ENCODE measurements around the gene SELP. TPM values are rescaled to one million over a fixed set of nuclear protein-coding genes. Genes with fewer than 3 reads are reported as not detected.

Gene SELP
- total and polyA plus RNA-seq, 2 of the 13 experiments (the other 11 are each of a cell fraction or from before 2014, with no cell fraction given): 0.11 TPM; not detected in 1

DNA sequence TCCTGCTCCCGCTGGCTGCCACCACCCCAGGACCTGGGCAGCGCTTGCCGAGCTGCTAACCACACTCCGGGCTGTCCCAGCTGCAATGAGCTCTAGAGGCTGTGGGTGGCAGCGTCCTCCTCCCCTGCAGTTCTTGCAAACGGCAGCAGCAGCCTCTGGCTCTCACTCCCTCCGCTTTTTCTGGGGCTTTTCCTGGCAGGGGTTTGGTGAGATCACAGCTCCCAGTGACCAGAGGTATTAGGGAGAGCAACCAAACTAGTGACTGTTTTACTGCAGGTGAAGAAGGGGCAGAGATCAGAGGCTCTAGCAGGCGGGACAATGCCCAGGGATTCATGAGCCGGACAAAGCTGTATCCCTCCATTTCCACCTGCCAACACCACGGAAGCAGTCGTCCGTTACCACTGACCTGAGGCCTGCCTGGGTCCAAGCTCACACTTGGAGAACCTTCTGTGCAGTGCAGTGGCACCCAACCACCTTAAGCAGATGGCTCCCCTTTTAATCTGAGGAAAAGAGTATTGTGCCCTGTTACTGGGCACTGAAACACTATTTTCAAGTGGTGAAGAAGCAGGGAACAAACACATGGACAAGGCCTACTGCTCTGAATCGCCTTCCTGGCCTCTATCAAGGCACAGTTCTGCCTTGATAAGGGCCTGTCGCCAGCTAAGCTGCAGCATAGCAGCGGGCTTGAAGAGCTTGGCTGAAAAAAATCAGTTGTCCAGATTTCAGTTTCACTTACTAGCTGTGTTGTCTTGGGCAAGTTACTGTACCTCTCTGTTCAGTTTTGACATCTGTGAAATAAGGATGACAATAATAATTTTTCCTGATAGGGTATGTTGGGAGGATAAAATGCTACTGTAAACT, 43.3 kb downstream of the SELP start, which contains the start of gene F5 (continued):
- TF ChIP-seq, protein P1, sequence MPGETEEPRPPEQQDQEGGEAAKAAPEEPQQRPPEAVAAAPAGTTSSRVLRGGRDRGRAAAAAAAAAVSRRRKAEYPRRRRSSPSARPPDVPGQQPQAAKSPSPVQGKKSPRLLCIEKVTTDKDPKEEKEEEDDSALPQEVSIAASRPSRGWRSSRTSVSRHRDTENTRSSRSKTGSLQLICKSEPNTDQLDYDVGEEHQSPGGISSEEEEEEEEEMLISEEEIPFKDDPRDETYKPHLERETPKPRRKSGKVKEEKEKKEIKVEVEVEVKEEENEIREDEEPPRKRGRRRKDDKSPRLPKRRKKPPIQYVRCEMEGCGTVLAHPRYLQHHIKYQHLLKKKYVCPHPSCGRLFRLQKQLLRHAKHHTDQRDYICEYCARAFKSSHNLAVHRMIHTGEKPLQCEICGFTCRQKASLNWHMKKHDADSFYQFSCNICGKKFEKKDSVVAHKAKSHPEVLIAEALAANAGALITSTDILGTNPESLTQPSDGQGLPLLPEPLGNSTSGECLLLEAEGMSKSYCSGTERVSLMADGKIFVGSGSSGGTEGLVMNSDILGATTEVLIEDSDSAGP (CRISPR knock-in tag; IDR thresholded peaks at IDR 0.05; ENCODE audit: borderline replicate concordance): peak; percentile 78
- TF ChIP-seq, protein P2, sequence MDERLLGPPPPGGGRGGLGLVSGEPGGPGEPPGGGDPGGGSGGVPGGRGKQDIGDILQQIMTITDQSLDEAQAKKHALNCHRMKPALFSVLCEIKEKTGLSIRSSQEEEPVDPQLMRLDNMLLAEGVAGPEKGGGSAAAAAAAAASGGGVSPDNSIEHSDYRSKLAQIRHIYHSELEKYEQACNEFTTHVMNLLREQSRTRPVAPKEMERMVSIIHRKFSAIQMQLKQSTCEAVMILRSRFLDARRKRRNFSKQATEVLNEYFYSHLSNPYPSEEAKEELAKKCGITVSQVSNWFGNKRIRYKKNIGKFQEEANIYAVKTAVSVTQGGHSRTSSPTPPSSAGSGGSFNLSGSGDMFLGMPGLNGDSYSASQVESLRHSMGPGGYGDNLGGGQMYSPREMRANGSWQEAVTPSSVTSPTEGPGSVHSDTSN (CRISPR knock-in tag; IDR thresholded peaks at IDR 0.05): no peak
- no peak for TF ChIP-seq CHCHD3 (CRISPR knock-in tag; IDR thresholded peaks at IDR 0.05)
- TF ChIP-seq MXI1 (IDR thresholded peaks at IDR 0.05; ENCODE audit: borderline replicate concordance, low read depth, low read length): peak; percentile 60; the same call in 2 of the 3 replicates
- no peak for TF ChIP-seq ATAD3A (CRISPR knock-in tag; IDR thresholded peaks at IDR 0.05)
- no peak; the same call in 1 of the 2 replicates for TF ChIP-seq ZNF124 (CRISPR knock-in tag; IDR thresholded peaks at IDR 0.05)
- TF ChIP-seq, protein P3, sequence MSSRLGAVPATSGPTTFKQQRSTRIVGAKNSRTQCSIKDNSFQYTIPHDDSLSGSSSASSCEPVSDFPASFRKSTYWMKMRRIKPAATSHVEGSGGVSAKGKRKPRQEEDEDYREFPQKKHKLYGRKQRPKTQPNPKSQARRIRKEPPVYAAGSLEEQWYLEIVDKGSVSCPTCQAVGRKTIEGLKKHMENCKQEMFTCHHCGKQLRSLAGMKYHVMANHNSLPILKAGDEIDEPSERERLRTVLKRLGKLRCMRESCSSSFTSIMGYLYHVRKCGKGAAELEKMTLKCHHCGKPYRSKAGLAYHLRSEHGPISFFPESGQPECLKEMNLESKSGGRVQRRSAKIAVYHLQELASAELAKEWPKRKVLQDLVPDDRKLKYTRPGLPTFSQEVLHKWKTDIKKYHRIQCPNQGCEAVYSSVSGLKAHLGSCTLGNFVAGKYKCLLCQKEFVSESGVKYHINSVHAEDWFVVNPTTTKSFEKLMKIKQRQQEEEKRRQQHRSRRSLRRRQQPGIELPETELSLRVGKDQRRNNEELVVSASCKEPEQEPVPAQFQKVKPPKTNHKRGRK (CRISPR knock-in tag; IDR thresholded peaks at IDR 0.05): no peak
- TF ChIP-seq ZNF780A (CRISPR knock-in tag; IDR thresholded peaks at IDR 0.05): peak; percentile 37; the same call in 1 of the 2 replicates
- TF ChIP-seq, protein P4, sequence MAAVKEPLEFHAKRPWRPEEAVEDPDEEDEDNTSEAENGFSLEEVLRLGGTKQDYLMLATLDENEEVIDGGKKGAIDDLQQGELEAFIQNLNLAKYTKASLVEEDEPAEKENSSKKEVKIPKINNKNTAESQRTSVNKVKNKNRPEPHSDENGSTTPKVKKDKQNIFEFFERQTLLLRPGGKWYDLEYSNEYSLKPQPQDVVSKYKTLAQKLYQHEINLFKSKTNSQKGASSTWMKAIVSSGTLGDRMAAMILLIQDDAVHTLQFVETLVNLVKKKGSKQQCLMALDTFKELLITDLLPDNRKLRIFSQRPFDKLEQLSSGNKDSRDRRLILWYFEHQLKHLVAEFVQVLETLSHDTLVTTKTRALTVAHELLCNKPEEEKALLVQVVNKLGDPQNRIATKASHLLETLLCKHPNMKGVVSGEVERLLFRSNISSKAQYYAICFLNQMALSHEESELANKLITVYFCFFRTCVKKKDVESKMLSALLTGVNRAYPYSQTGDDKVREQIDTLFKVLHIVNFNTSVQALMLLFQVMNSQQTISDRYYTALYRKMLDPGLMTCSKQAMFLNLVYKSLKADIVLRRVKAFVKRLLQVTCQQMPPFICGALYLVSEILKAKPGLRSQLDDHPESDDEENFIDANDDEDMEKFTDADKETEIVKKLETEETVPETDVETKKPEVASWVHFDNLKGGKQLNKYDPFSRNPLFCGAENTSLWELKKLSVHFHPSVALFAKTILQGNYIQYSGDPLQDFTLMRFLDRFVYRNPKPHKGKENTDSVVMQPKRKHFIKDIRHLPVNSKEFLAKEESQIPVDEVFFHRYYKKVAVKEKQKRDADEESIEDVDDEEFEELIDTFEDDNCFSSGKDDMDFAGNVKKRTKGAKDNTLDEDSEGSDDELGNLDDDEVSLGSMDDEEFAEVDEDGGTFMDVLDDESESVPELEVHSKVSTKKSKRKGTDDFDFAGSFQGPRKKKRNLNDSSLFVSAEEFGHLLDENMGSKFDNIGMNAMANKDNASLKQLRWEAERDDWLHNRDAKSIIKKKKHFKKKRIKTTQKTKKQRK (IDR thresholded peaks at IDR 0.05; ENCODE audit: low read length): no peak
- no peak; the same call in 1 of the 2 replicates for TF ChIP-seq TGIF2 (CRISPR knock-in tag; IDR thresholded peaks at IDR 0.05)
- TF ChIP-seq, protein P5, sequence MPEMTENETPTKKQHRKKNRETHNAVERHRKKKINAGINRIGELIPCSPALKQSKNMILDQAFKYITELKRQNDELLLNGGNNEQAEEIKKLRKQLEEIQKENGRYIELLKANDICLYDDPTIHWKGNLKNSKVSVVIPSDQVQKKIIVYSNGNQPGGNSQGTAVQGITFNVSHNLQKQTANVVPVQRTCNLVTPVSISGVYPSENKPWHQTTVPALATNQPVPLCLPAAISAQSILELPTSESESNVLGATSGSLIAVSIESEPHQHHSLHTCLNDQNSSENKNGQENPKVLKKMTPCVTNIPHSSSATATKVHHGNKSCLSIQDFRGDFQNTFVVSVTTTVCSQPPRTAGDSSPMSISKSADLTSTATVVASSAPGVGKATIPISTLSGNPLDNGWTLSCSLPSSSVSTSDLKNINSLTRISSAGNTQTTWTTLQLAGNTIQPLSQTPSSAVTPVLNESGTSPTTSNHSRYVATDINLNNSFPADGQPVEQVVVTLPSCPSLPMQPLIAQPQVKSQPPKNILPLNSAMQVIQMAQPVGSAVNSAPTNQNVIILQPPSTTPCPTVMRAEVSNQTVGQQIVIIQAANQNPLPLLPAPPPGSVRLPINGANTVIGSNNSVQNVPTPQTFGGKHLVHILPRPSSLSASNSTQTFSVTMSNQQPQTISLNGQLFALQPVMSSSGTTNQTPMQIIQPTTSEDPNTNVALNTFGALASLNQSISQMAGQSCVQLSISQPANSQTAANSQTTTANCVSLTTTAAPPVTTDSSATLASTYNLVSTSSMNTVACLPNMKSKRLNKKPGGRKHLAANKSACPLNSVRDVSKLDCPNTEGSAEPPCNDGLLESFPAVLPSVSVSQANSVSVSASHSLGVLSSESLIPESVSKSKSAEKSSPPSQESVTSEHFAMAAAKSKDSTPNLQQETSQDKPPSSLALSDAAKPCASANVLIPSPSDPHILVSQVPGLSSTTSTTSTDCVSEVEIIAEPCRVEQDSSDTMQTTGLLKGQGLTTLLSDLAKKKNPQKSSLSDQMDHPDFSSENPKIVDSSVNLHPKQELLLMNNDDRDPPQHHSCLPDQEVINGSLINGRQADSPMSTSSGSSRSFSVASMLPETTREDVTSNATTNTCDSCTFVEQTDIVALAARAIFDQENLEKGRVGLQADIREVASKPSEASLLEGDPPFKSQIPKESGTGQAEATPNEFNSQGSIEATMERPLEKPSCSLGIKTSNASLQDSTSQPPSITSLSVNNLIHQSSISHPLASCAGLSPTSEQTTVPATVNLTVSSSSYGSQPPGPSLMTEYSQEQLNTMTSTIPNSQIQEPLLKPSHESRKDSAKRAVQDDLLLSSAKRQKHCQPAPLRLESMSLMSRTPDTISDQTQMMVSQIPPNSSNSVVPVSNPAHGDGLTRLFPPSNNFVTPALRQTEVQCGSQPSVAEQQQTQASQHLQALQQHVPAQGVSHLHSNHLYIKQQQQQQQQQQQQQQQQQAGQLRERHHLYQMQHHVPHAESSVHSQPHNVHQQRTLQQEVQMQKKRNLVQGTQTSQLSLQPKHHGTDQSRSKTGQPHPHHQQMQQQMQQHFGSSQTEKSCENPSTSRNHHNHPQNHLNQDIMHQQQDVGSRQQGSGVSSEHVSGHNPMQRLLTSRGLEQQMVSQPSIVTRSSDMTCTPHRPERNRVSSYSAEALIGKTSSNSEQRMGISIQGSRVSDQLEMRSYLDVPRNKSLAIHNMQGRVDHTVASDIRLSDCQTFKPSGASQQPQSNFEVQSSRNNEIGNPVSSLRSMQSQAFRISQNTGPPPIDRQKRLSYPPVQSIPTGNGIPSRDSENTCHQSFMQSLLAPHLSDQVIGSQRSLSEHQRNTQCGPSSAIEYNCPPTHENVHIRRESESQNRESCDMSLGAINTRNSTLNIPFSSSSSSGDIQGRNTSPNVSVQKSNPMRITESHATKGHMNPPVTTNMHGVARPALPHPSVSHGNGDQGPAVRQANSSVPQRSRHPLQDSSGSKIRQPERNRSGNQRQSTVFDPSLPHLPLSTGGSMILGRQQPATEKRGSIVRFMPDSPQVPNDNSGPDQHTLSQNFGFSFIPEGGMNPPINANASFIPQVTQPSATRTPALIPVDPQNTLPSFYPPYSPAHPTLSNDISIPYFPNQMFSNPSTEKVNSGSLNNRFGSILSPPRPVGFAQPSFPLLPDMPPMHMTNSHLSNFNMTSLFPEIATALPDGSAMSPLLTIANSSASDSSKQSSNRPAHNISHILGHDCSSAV (CRISPR knock-in tag; IDR thresholded peaks at IDR 0.05; ENCODE audit: borderline replicate concordance): no peak

Data from HepG2 (cell line).